Tibial nerve (tissue), 4 donors: ENCODE results near the gene THSD4.

Source experiments
- CTCF ChIP-seq, 5 experiments: fragments of 200-600 bp in 3 of 5; fragments of 450-650 bp in 2 of 5; sonication (generic) in 3 of 5; IDR thresholded peaks; one replicate each; pipeline ENCODE4 v1.5.1; 2016 to 2019; ENCODE audit warnings: antibody characterized with exemption in 5 of 5, mild to moderate bottlenecking in 3 of 5, moderate library complexity in 2 of 5
- EP300 ChIP-seq, 2 donors: sonication (generic); formaldehyde crosslinking; IDR thresholded peaks; one replicate each; pipeline ENCODE4 v1.6.1; 2017; ENCODE audit warnings: antibody characterized with exemption in 2 of 2, mild to moderate bottlenecking in 1 of 2
- POLR2A ChIP-seq, 2 donors: fragments of 450-650 bp; IDR thresholded peaks; one replicate each; pipeline ENCODE4 v1.6.1; 2017; ENCODE audit warnings: antibody characterized with exemption in 2 of 2, mild to moderate bottlenecking in 2 of 2, moderate library complexity in 2 of 2

GRCh38 chr15:71752128-71752527 lies 636.9 kb downstream of the THSD4 start:
- TF ChIP-seq CTCF (IDR thresholded peaks at IDR 0.05) (no peak), POLR2A (IDR thresholded peaks at IDR 0.05) (no peak), EP300 (IDR thresholded peaks at IDR 0.05) (no peak)
